HG03558 (cell line): ENCODE data around the gene PGAP6.
"Not testable (repeated sequence)": the region's sequence is repeated elsewhere in the genome, so short reads cannot be mapped to it uniquely, and the experiment has no call there.

Experiments
- ATAC-seq: cut with Tn5 transposase; IDR thresholded peaks from one replicate; pipeline ENCODE4 v1.9.1; 2021; ENCODE audit warnings: moderate number of reproducible peaks; ENCODE audit not compliant: unreplicated experiment; ENCODE audit errors: extremely low read depth

The PGAP6 gene

DNA sequence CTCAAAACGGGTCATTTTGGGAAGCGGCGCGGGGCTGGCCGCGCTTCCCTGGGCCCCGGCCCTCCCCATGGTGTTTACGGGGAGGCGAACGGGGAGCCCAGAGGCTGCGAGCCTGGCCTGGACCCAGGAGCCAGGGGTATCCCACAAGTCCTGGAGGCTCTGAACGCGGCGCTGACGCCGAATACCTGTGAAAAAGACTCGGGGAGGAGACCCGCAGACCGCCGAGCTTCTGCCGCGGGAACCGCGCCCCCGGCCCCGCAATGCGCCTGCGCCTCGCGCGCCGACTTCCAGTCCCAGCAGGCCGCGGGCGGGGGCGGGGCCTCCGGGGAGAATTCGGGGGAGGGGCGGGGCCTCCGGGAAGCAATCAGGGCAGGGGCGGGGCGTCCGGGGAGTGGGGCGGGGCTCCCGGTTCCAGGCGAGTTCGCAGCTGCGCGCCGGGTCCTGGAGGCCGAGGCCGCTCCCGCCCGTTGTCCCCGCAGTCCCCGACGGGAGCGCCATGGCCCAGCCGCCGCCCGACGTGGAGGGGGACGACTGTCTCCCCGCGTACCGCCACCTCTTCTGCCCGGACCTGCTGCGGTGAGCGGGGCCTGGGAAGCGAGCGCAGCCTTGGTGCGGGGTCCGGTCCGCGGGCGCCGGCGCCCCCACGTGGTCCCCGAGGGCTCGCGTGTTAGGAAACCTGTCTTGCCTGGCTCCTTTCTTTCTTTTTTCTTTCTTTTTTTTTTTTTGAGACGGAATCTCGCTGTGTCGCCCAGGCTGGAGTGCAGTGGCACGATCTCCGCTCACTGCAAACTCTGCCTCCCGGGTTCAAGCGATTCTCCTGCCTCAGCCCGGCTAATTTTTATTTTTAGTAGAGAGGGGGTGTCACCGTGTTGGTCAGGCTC, 19.9 kb upstream of the PGAP6 start, which contains the start of gene DECR2:
DECR2 (plus strand) TSS at position 418 of the 881 bp plus-strand sequence; CDS start at position 497, 79 bp downstream.
- ATAC-seq, result no peak

DNA sequence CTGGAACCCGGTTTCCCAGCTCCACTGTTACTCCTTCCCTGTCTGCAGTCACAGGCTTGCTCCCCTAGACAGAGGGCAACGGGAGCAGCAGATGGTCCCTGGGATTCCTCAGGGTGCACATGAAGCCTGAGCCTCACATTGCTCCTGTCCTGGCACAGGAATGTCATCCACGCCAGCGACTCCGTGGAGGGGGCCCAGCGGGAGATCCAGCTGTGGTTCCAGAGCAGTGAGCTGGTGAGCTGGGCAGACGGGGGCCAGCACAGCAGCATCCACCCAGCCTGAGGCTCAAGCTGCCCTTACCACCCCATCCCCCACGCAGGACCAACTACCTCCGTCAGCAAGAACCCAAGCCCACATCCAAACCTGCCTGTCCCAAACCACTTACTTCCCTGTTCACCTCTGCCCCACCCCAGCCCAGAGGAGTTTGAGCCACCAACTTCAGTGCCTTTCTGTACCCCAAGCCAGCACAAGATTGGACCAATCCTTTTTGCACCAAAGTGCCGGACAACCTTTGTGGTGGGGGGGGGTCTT, 18.3 kb upstream of the PGAP6 start:
- no peak for ATAC-seq

DNA sequence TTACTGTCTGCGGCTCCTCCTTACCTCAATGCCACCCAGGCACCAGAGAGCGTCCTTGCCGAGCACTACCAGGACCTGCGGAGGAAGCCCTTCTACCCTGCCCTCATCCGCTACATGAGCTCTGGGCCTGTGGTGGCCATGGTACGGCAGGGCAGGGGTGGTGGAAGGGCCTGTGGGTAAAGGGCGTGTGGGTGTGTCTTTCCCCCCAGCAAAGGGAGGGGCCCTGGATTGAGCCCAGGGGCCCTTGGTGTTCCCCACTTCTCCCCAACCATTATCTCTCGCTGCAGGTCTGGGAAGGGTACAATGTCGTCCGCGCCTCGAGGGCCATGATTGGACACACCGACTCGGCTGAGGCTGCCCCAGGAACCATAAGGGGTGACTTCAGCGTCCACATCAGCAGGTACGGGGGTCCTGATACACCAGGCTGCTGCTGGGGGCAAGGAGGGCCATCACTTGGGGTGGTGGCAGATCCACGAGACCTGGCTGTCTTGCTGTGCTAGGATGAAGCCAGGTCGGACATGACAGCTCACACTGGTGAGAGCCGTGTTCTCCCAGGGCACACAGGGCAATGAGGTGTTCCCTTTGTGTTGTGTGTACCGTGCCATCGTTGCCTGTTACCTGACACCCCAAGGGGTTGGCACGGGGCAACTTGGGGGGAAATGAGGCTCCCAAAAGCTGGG, 17.7 kb upstream of the PGAP6 start:
- no peak for ATAC-seq

DNA sequence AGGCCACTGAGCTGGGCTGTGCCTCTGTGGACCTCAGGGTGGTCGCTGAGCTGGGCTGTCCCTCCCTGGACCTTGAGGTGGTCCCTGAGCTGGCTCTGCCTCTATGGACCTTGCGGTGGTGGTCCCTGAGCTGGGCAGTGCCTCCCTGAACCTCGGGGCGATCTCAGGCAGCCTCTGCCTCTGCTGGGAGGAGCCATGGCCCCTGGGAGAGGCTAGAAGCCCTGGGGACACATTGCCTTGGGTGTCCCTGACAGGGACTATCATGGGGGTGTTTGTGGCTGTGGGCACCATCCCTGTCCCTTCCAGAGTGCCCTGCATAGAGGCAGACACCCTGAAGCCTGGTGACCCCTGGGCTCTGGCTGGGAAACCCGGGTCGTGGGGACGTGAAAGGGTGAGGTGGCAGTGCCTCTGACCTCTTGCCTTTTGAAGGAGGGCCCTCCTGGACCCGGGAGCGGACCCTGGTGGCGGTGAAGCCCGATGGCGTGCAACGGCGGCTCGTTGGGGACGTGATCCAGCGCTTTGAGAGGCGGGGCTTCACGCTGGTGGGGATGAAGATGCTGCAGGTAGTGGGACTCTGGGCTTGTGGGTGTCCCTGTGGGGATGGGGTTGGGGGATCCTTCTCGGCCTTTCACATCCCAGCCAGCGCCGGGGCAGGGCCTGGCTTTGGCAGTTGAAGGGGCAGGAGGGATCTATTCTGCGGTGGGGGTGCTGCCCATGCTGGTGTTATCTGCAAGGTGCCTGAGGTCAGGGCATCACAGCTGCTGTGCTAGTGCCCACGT, 17.0 kb upstream of the PGAP6 start:
- ATAC-seq, result no peak

DNA sequence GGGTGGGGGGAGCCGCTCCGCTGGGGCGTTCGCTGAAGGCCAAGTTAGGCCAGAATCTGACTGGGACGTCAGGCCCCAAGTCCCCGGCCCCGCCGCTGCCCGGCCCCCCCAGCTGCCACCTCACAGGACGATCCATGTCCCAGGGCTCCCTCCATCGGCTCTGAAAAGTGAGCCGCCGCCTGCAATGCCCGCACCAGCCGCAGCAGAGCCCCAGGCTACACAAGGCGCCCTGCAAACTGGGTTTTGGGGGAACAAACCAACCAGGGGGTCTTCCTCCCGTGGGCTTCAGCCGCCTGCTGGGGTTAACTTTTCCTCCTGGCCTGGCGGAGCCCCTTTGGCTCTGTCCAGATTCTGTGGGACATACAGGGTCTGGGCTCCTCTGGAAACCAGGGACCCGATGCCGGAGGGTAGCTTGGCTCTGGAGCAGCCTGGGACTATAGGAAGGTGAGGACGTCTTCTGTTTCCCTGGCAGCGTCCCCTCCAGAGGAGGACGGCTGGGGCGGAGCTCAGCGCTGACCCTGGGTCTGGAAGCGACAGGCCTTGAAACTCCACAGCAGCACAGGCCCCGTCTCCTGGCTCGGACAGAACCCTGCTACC, 16.1 kb upstream of the PGAP6 start:
- ATAC-seq, result no peak

DNA sequence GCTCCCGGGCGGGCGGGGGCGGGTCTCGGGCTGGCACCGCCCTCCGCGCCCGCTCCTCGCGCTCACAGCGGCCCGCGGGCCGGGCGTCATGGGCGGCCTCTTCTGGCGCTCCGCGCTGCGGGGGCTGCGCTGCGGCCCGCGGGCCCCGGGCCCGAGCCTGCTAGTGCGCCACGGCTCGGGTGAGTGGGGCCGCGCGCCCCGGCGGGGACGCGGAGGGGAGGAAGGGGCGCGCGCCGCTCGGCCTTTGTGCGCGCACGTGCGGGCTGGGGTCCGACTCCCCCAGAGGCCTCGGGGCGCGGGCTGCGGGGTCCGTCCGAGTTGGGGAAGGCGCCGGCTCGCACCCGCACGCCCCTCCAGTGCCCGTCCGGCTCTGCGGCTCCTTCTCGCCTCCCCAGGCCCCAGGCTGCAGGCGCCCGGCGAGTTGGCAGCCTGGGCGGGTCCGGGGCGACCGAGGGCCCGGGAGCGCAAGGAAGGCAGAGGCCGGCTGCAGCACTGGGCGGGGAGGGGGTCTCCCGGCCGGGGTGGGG, 15.4 kb upstream of the PGAP6 start, which contains the start of gene NME4:
NME4 (plus strand) TSS at position 65 of the 527 bp plus-strand sequence; CDS start at position 89, 24 bp downstream.
- no peak for ATAC-seq

DNA sequence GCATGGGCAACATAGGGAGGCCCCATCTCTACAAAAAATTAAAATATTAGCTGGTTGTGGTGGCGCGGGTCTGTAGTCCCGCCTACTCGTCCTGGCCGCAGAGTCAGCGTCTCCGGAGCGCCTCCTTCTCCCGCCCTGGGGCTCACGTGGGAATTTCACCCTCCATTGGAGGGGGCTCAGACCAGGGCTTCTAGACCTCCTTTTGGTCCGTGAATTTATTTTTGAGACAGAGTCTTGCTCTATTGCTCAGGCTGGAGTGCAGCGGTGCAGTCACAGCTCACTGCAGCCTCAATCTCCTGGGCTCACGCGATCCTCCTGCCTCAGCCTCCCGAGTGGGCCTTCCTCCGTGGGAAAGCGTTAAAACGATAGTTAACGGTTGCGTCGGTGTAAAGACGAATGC, 14.8 kb upstream of the PGAP6 start:
- no peak for ATAC-seq

DNA sequence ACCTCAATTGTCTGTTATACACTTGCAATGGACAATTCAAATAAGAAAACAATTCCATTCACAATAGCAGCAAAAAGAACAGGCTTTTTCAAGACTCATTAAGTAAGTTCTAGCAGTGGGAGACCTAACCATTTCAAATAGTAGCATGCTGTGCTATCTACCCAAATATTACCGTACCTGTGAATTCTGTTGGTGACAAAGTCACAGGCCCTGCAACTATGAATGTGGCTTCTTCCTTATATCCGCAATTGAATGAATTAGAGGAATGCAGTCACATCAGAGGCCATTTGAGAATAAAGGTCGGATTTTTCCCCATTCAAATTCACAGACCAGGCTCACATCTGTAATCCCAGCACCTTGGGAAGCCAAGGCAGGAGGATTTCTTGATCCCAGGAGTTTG, 14.4 kb upstream of the PGAP6 start:
- no peak for ATAC-seq

DNA sequence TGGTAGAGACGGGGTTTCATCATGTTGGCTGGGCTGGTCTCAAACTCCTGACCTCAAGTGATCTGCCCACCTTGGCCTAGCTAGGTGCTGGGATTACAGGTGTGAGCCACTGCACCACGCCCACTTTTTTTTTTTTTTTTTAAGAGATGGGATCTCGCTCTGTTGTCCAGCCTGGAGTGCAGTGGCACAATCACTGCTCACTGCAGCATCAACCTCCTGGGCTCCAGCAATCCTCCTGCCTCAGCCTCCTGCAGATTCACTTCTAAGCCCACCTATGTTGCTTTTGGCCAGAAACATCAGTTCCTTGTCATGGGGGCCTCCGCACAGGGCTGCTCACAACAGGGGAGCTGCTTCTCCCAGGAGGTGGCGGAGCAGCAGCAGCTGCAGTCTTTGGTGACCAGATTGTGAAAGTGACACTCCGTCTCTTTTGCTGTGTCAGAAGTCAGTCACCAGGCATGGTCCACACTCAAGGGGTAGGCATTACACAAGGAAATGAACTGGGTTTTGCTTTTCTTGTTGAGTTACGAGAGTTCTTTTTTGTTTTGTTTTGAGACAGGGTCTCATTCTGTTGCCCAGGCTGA, 10.8 kb upstream of the PGAP6 start:
- ATAC-seq, result no peak

DNA sequence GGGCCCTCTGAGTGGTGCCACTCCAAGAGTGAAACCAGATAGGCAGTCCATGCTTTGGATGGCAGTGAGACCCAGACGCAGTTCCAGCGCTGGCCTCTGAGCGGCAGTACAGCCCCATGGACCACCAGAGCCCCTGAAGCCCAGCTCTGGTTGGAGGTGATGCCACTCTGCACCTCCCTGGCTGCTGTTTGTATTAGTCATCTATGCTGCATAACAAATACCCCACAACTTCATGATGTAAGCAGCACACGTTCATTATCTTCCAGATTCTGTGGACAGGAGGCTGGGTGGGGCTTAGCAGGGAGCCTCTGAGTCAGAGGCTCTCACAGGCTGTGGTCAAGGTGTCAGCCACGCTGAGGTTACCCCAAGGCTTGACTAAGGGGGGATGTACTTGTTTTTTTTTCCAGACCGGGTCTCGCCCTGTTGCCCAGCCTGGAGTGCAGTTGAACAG, 10.1 kb upstream of the PGAP6 start:
- ATAC-seq, result no peak

DNA sequence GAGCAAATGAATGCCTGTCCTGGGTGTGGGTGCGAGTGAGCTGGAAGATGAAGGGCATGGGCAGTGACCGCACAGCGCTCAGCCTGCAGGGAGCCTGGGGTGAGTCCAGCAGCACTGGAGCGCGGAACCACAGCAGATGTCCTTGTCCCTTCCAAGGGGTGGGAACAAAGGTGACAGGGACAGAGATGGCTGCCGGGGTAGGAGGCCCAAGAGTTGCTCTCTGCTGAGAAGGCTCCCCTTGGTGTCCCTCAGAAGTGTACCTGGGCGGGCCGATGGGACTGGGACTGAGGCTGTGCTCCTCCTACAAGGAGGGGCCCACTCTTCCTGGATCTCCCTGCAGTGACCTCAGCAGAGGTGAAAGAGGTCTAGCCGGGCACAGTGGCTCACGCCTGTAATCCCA, 7.6 kb upstream of the PGAP6 start:
- ATAC-seq, result no peak

DNA sequence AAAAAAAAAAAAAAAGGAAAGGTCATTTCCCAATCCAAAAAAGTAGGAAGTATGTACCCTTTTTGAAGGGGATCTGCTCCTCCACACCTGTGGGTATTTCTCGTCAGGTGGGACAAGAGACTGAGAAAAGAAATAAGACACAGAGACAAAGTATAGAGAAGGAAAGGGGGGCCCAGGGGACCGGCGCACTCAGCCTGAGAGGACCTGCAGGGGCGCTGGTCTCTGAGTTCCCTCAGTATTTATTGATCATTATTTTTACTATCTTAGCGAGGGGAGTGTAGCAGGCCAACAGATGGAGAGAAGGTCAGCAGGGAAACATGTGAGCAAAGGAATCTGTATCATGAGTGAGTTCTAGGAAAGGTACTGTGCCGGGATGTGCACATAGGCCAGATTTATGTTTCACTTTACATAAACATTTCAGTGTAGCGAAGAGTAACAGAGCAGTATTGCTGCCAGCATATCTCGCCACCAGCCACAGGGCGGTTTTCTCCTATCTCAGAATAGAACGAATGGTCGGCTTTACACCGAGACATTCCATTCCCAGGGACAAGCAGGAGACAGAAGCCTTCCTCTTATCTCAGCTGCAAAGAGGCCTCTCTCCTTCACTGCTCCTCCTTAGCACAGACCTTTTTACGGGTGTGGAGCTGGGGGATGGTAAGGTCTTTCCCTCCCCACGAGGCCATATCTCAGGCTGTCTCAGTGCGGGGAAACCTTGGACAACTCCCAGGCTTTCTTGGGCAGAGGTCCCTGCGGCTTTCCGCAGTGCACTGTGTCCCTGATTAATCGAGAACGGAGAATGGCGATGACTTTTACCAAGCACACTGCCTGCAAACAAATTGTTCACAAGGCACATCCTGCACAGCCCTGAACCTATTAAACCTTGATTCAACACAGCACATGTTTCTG, 6.2 kb upstream of the PGAP6 start:
- ATAC-seq, result not testable (repeated sequence)

DNA sequence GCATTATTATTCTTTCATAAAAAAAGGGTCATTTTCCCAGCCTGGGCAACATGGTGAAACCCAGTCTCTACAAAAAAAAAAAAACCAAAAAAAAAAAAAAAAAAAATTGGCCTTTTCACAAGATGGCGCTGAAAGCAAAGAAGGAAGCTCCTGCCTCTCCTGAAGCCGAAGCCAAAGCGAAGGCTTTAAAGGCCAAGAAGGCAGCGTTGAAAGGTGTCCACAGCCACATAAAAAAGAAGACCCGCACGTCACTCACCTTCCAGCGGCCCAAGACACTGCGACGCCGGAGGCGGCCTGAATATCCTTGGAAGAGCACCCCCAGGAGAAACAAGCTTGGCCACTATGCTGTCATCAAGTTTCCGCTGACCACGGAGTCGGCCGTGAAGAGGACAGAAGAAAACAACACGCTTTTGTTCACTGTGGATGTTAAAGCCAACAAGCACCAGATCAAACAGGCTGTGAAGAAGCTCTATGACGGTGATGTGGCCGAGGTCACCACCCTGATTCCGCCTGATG, 4.9 kb upstream of the PGAP6 start:
- ATAC-seq, result no peak

DNA sequence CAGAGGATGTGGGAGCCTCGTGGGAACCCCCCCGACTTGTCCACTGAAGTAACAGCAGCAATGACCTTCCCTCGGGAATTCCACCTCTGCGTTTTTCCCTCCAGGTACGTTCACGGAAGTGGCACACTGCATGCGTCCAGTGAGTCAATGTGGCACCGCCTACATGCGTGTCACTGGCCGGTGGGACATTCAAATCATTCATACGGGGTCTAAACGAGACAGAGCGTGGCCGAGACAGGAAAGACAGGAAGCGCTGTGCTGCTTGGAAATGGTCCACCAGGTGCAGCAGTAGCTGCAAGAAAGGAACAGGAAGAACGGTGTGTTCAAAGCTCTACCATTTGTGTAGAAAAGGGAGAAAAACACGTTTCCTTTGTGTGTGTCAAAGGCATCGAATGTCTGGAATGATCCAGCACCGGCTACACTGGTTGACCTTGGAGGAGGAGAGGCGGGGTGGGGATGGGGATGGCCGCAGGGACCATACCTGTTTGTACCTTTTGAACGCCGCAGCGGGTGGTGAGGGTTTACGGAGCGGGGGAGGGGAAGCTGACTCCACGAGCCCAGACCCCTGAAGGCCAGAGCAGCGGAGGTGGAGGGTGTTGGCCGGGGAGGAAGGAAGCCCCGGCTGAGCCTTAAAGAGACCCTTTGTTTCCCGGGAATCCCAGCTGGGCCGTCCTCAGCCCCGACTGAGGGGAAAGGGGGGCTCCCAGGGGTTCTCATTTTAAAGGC, 1.7 kb upstream of the PGAP6 start:
- ATAC-seq, result no peak

DNA sequence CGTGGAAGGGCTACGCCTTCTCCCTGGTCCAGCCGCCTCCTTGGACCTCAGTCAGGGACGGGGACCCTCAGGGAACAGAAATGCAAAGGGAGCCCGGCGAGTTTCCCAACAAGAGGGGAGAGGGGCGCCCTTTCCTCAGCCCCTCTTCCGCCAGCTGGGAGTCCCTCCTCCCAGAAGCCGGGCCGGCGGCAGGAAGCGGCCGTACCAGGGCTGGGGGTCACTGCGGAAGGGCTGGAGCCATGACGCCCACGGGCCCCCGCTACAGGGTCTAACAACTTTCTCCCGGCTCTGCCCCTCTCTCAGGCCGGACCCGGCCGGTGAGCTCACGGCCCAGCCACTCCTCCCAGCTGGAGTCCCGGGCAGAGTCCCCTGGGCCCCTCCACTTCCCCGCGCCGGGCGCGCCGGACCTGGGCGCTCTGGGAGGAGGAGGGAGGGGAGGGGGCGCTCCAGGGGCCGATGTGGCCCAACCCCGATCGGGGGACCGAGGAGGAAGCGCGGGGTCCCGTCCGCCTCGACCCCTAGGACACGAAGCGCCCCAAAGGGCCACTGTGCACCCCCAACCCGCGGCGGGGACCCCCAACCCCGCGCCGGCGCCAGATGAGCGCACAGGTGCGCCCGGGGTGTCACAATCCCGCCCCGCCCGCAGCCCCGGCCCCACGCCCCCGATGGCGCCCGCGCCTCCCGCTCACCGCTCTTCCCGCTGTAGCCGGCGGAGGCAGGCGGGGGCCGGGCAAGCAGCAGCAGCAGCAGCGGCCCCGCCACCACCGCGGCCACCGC, 578 bp downstream of the PGAP6 start:
- ATAC-seq, result no peak

DNA sequence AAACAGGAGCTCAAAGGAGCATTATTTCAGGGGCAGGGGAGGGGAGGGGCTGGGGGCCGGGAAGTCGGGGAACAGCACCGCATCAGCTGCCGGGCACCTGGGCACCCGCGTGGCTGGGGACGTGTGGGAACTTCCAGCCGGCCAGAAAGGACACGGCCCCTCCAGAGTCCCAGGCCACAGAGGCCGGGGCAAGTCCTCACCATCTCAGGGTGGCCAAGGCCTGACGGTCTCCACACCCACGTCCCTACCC, 1.1 kb downstream of the PGAP6 start:
- ATAC-seq, result no peak
